Breast epithelium (tissue), 4 donors: ENCODE measurements around the gene CSH2. TPM values are rescaled to one million over a fixed set of nuclear protein-coding genes. Genes with fewer than 3 reads are reported as not detected.
"Not testable (repeated sequence)": the region's sequence is repeated elsewhere in the genome, so short reads cannot be mapped to it uniquely, and the experiment has no call there.

Experiments used
- DNase-seq, 2 donors: peaks; one replicate each; pipeline ENCODE4 v3.0.0-alpha.2; 2019; ENCODE audit warnings: low spot score in 2 of 2
- H3K27ac ChIP-seq, 2 donors: fragments of 200-600 bp; sonication (generic) in 1 of 2; one replicate each; pipeline ENCODE4 v1.5.1; 2016 to 2019; ENCODE audit warnings: mild to moderate bottlenecking in 1 of 2
- H3K27me3 ChIP-seq, 2 donors: fragments of 200-600 bp; sonication (generic) in 1 of 2; one replicate each; pipeline versions ENCODE4 v1.5.1 to v1.6.0; 2017 to 2019; ENCODE audit warnings: control low read depth in 1 of 2, mild to moderate bottlenecking in 1 of 2
- H3K36me3 ChIP-seq: fragments of 200-600 bp; one replicate; pipeline ENCODE4 v1.5.1; 2019
- H3K4me1 ChIP-seq, 2 donors: fragments of 200-600 bp; sonication (generic); one replicate each; pipeline ENCODE4 v1.5.1; 2016 to 2019; ENCODE audit warnings: control low read depth in 1 of 2
- H3K4me3 ChIP-seq, 3 donors: fragments of 200-600 bp; sonication (generic); 1 replicate in 2 of 3; 2 replicates in 1 of 3; pipeline ENCODE4 v1.5.1; 2016 to 2019; ENCODE audit warnings: mild to moderate bottlenecking in 3 of 3, moderate library complexity in 2 of 3
- H3K9me3 ChIP-seq, 2 donors: fragments of 200-600 bp; sonication (generic) in 1 of 2; one replicate each; pipeline ENCODE4 v1.5.1; 2016 to 2019; ENCODE audit warnings: control low read depth in 1 of 2
- CTCF ChIP-seq, 3 donors: fragments of 450-650 bp; IDR thresholded peaks; one replicate each; pipeline ENCODE4 v1.5.1; 2016 to 2017; ENCODE audit warnings: antibody characterized with exemption in 3 of 3, mild to moderate bottlenecking in 3 of 3, moderate library complexity in 3 of 3
- POLR2A ChIP-seq: fragments of 450-650 bp; IDR thresholded peaks from one replicate; pipeline ENCODE4 v1.6.1; 2016; ENCODE audit warnings: antibody characterized with exemption, mild to moderate bottlenecking, moderate library complexity
- POLR2AphosphoS5 ChIP-seq, 3 donors: sonication (generic); formaldehyde crosslinking; IDR thresholded peaks; one replicate each; pipeline ENCODE4 v1.6.1; 2017; ENCODE audit warnings: antibody characterized with exemption in 3 of 3
- intact Hi-C: fragments of 100-400 bp; cut with DNase I; formaldehyde crosslinking; loops from one replicate; pipeline ENCODE4 v1.15.1; 2023; ENCODE audit warnings: low total_unique reads
- total RNA-seq, 3 donors: library from RNA; depleted of rRNA; stranded (reverse); fragments of >200 nt; gene quantifications; one replicate each; pipeline ENCODE4 v1.1.0, GENCODE V29; 2016

CSH2 gene
- total RNA-seq, 3 donors from 2014 or later, result not detected

GRCh38 chr17:63848834-63849689 is 24.4 kb downstream of the CSH2 start:
- intact Hi-C loops, result no loop called here
- Histone ChIP-seq H3K27ac (peak overlapping the region; percentile 49 to 68), H3K4me1 (no peaks in the 10 kb centered on the region), H3K9me3 (no peaks in the 10 kb centered on the region), H3K27me3 (no peaks in the 10 kb centered on the region), H3K36me3 (no peaks in the 10 kb centered on the region), H3K4me3 (peak overlapping the region; percentile 29 to 63 (median 43))
- peak; percentile 31 to 68 (median 56) for TF ChIP-seq CTCF (IDR thresholded peaks at IDR 0.05)
- peak; percentile 60 to 96 (median 79) for TF ChIP-seq POLR2AphosphoS5 (IDR thresholded peaks at IDR 0.05)
- TF ChIP-seq POLR2A, result no peak
- DNase-seq, result peak; percentile 88 to 91

- Histone ChIP-seq H3K4me1 (peaks cover 0 to 5% of the 10 kb centered on the region in 2 donors), H3K4me3 (peak overlapping the region in 1 of 3 donors; percentile 63), H3K27me3 (no peaks in the 10 kb centered on the region), H3K36me3 (no peaks in the 10 kb centered on the region), H3K27ac (no peak overlapping the region), H3K9me3 (no peaks in the 10 kb centered on the region)
- no peak for TF ChIP-seq POLR2AphosphoS5 (IDR thresholded peaks at IDR 0.05)
- no peak for TF ChIP-seq POLR2A
- TF ChIP-seq CTCF (IDR thresholded peaks at IDR 0.05), result no peak
- intact Hi-C loops, result no loop called here
- no peak for DNase-seq
Measured at GRCh38 chr17:63847525-63848249, 25.8 kb downstream of the CSH2 start.

- intact Hi-C loops, result no loop called here
Measured at GRCh38 chr17:63845509-63845908, 28.0 kb downstream of the CSH2 start.

GRCh38 chr17:63843910-63844677 is 29.4 kb downstream of the CSH2 start:
- peak overlapping the region; percentile 69 to 97 (median 94) for H3K4me3 ChIP-seq
- H3K27ac ChIP-seq, result peak overlapping the region; percentile 90 to 95
- DNase-seq, result no peak
- H3K36me3 ChIP-seq, result no peaks in the 10 kb centered on the region
- no peaks in the 10 kb centered on the region for H3K9me3 ChIP-seq
- TF ChIP-seq POLR2A, result no peak
- TF ChIP-seq POLR2AphosphoS5 (IDR thresholded peaks at IDR 0.05), result no peak
- TF ChIP-seq CTCF (IDR thresholded peaks at IDR 0.05), result no peak
- intact Hi-C loops, result no loop called here
- H3K27me3 ChIP-seq, result no peaks in the 10 kb centered on the region
- peaks cover 0 to 13% of the 10 kb centered on the region in 2 donors for H3K4me1 ChIP-seq

More at GRCh38 chr17:63845509-63845908, 28.0 kb downstream of the CSH2 start:
- no peaks in the 10 kb centered on the region for H3K9me3 ChIP-seq
- no peaks in the 10 kb centered on the region for H3K36me3 ChIP-seq
- no peak for TF ChIP-seq POLR2AphosphoS5 (IDR thresholded peaks at IDR 0.05)
- no peak for TF ChIP-seq POLR2A
- TF ChIP-seq CTCF (IDR thresholded peaks at IDR 0.05), result no peak
- H3K4me1 ChIP-seq, result peaks cover 0 to 11% of the 10 kb centered on the region in 2 donors
- no peaks in the 10 kb centered on the region for H3K27me3 ChIP-seq
- DNase-seq, result no peak
- no peak overlapping the region for H3K27ac ChIP-seq
- H3K4me3 ChIP-seq, result no peak overlapping the region

GRCh38 chr17:63843387-63843888 is 30.0 kb downstream of the CSH2 start:
- peak in 1 of 2 donors; percentile 32 for DNase-seq
- Histone ChIP-seq H3K27ac (peak overlapping the region; percentile 90 to 95), H3K4me3 (peak overlapping the region; percentile 69 to 97 (median 94)), H3K4me1 (peaks cover under 1 to 18% of the 10 kb centered on the region in 2 donors)
- H3K27me3 ChIP-seq, intact Hi-C loops, H3K9me3 ChIP-seq, H3K36me3 ChIP-seq: not testable (repeated sequence)
